ENCODE results near the gene ATF3. TPM values are rescaled to one million over a fixed set of nuclear protein-coding genes. Genes with fewer than 3 reads are reported as not detected.

The ATF3 gene
- total RNA-seq, 1 experiment from 2014 or later, result 13.0 TPM

DNA sequence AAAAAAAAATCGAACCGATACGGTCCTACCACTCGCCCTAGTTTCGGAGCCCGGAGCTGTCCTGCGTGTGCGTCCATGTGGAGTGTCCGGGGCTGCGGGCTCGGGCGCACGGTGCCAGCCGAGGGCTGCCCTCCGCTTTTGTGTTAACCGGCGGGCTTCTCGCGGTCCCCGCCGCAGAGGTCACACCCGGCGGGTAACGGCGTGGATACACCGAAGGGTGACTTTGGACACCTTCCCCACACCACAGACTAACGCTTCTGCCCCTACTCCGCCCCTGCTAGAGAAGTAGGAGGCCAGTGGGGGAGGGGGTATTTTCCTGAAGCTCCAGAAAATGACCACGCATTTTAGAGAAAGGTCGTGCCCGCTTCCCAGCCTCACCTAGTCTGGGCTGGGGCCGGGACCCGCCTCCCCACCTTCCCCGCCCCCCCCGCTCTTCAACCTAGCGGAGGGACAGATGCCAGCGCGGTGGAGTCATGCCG is 609 bp upstream of the ATF3 start:
- Mint-ChIP-seq H3K27me3 (ENCODE audit: unreplicated experiment) (peaks cover 69% of the 10 kb centered on the region), H3K9me3 (ENCODE audit: low read depth, unreplicated experiment) (no peaks in the 10 kb centered on the region), H3K4me1 (ENCODE audit: low read depth, unreplicated experiment) (peaks cover 36% of the 10 kb centered on the region), H3K36me3 (ENCODE audit: insufficient read depth, unreplicated experiment) (peaks cover 47% of the 10 kb centered on the region), H3K4me3 (ENCODE audit: low read depth, unreplicated experiment) (peak overlapping the region; percentile 82), H3K27ac (ENCODE audit: unreplicated experiment) (peak overlapping the region; percentile 95)
- DNase-seq, result no peak
- TF ChIP-seq, protein P1, sequence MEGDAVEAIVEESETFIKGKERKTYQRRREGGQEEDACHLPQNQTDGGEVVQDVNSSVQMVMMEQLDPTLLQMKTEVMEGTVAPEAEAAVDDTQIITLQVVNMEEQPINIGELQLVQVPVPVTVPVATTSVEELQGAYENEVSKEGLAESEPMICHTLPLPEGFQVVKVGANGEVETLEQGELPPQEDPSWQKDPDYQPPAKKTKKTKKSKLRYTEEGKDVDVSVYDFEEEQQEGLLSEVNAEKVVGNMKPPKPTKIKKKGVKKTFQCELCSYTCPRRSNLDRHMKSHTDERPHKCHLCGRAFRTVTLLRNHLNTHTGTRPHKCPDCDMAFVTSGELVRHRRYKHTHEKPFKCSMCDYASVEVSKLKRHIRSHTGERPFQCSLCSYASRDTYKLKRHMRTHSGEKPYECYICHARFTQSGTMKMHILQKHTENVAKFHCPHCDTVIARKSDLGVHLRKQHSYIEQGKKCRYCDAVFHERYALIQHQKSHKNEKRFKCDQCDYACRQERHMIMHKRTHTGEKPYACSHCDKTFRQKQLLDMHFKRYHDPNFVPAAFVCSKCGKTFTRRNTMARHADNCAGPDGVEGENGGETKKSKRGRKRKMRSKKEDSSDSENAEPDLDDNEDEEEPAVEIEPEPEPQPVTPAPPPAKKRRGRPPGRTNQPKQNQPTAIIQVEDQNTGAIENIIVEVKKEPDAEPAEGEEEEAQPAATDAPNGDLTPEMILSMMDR (IDR thresholded peaks at IDR 0.05; ENCODE audit: unreplicated experiment), result no peak
- BruUV-seq (replicated peaks), result no TSS peak
- CTCF ChIA-PET, result interaction anchor here (0.6 to 2.4 kb wide), 11 partner anchors 11 to 572 kb away, joined by 3 to 34 read pairs (median 7); partner anchors contain the start of genes DTL and INTS7
- intact Hi-C loops (cut with micrococcal nuclease; ENCODE audit: unreplicated experiment), result no loop called here

DNA sequence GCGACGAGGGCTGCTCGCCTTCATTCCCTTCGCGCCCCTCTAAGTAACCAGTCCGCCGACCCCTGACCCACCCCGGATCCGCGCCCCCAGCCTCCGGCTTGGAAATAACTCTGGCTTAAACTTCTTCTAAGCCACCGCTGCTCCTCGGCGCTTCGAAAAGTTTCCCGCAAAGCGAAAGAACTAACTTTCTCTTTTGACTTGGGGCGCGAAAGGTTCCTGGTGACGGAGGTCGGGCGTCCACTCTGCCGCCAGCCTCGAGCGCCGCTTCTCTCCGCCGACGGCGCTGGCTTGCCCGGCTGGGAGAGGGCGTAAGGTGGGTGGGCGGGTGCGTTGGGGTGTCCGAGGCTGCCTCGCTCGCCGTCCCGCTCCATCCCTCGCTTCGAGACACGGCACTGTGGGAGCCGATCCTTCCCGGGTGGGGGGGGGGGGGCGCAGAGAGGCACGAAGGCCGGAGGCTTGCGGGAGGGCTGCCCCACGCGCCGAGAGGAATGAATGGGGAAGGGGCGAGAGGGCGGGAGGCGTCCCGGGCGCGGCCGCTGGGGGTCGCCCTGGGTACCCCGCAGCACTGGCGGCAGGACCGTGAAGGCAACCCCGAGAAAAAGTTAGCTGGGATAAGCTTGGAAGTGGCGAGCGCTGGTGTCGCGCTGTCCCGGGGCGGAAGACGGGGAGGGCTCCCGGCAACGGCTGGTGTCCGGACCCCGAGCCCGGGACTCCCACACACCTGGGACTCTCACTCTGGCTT is 569 bp downstream of the ATF3 start:
- BruUV-seq (replicated peaks), result no TSS peak

DNA sequence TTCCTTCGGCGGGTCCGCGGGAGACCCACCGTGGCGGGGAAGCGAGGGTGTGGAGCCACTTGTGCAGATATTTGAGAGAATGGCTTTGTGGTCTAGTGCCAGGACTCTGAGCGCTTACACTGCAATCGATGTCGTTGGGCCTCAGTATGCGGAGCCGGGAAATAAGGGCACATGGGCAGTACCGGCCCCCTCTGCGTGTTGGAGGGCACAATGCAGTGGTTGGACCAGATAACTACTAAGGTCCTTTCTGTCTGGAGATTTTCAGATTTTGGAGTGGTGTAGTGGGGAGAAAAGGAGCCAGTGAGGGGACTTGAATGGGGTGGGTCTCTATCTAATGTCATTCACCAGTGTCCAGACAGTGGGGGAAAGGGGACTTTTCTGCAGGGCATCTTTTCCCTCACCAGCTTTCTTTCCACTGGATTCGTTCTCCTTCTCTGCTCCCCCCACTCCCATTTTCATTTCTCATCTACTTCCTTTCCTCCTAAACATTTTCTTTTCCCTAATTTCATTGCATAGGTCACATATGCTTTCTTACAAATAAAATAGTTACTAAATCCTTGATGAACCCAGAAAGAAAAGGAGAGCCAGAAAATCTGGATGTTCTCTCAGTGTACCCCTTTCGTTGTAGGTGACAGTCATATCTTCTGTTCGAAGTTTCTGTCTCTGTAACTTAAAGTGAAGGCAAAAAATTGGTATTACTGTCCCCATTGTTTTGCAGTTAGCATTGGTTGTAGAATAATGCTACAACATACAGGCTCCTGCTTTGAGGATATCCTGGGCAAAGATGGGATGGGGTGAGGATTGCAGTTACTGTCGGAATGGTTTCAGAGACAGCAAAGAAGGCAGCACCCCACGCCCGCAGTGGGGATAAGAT is 1.4 kb downstream of the ATF3 start:
- TSS peak; percentile 28 for BruUV-seq (replicated peaks)
- no peak for DNase-seq
- TF ChIP-seq, protein P1 (IDR thresholded peaks at IDR 0.05; ENCODE audit: unreplicated experiment), result peak; percentile 7
- Mint-ChIP-seq H3K36me3 (ENCODE audit: insufficient read depth, unreplicated experiment) (peaks cover 52% of the 10 kb centered on the region), H3K27ac (ENCODE audit: unreplicated experiment) (peak overlapping the region; percentile 95), H3K4me3 (ENCODE audit: low read depth, unreplicated experiment) (peak overlapping the region; percentile 82), H3K4me1 (ENCODE audit: low read depth, unreplicated experiment) (peaks cover 36% of the 10 kb centered on the region), H3K9me3 (ENCODE audit: low read depth, unreplicated experiment) (no peaks in the 10 kb centered on the region), H3K27me3 (ENCODE audit: unreplicated experiment) (peaks cover 50% of the 10 kb centered on the region)
- intact Hi-C loops (cut with micrococcal nuclease; ENCODE audit: unreplicated experiment), result loop anchor here (1.0 kb wide), 1 partner anchor 124 kb away; no protein-coding TSS in a partner anchor
- CTCF ChIA-PET, result interaction anchor here (0.6 to 2.4 kb wide), 7 partner anchors 9 to 161 kb away, joined by 4 to 34 read pairs (median 8); no protein-coding TSS in a partner anchor

More for the DNA sequence above, 569 bp downstream of the ATF3 start:
- DNase-seq, result peak; percentile 77
- intact Hi-C loops (cut with micrococcal nuclease; ENCODE audit: unreplicated experiment), result loop anchor here (1.0 kb wide), 1 partner anchor 123 kb away; no protein-coding TSS in a partner anchor
- peaks cover 58% of the 10 kb centered on the region for H3K27me3 Mint-ChIP-seq (ENCODE audit: unreplicated experiment)
- H3K9me3 Mint-ChIP-seq (ENCODE audit: low read depth, unreplicated experiment), result no peaks in the 10 kb centered on the region
- peaks cover 36% of the 10 kb centered on the region for H3K4me1 Mint-ChIP-seq (ENCODE audit: low read depth, unreplicated experiment)
- peaks cover 47% of the 10 kb centered on the region for H3K36me3 Mint-ChIP-seq (ENCODE audit: insufficient read depth, unreplicated experiment)
- TF ChIP-seq, protein P1 (IDR thresholded peaks at IDR 0.05; ENCODE audit: unreplicated experiment), result peak; percentile 77
- CTCF ChIA-PET, result interaction anchor here (0.5 to 2.4 kb wide), 15 partner anchors 10 to 1685 kb away, joined by 3 to 34 read pairs (median 6); partner anchors contain the start of gene FLVCR1
- H3K27ac Mint-ChIP-seq (ENCODE audit: unreplicated experiment), result peak overlapping the region; percentile 95
- H3K4me3 Mint-ChIP-seq (ENCODE audit: low read depth, unreplicated experiment), result peak overlapping the region; percentile 82

DNA sequence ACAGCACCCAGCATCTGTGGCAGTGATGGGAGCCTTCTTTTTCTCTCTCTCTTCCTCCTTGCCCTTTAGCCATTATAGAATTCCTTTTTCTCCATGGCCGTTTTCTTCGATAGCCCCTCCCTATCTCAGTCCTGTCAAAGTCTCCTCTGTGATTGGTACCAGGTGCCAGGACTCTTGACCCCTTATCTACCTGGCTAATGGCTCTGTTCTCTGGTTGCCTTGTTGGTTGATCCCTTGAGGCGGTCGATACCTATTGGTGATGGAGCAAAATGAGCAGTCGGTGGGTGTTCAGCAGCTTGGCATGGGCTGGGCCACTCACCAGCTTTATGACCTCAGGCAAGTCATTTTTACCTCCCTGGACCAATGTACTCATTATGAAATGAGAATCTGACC is 2.0 kb downstream of the ATF3 start:
- H3K9me3 Mint-ChIP-seq (ENCODE audit: low read depth, unreplicated experiment), result no peaks in the 10 kb centered on the region
- TF ChIP-seq, protein P1 (IDR thresholded peaks at IDR 0.05; ENCODE audit: unreplicated experiment), result no peak
- H3K27ac Mint-ChIP-seq (ENCODE audit: unreplicated experiment), result peak overlapping the region; percentile 95
- peaks cover 43% of the 10 kb centered on the region for H3K27me3 Mint-ChIP-seq (ENCODE audit: unreplicated experiment)
- CTCF ChIA-PET, result interaction anchor here (2.4 kb wide), 1 partner anchor 133 kb away, joined by 34 read pairs; no protein-coding TSS in a partner anchor
- peaks cover 58% of the 10 kb centered on the region for H3K36me3 Mint-ChIP-seq (ENCODE audit: insufficient read depth, unreplicated experiment)
- DNase-seq, result no peak
- H3K4me1 Mint-ChIP-seq (ENCODE audit: low read depth, unreplicated experiment), result peaks cover 36% of the 10 kb centered on the region
- peak overlapping the region; percentile 82 for H3K4me3 Mint-ChIP-seq (ENCODE audit: low read depth, unreplicated experiment)
- BruUV-seq (replicated peaks), result no TSS peak
- intact Hi-C loops (cut with micrococcal nuclease; ENCODE audit: unreplicated experiment), result no loop called here
